Dedifferentiated amniotic fluid mesenchymal stem cell (primary cell): Measurements from ENCODE around the gene SLC29A1.

ENCODE experiments used
- DNase-seq: peaks from one replicate; pipeline ENCODE4 v3.0.0-alpha.2; 2016; ENCODE audit errors: extremely low spot score

Gene SLC29A1

GRCh38 chr6:44255105-44255808, 31.9 kb downstream of the SLC29A1 start:
- no peak for DNase-seq

GRCh38 chr6:44255871-44256774, 32.7 kb downstream of the SLC29A1 start:
- no peak for DNase-seq

- DNase-seq, result no peak
These were observed 33.3 kb downstream of the SLC29A1 start for GRCh38 chr6:44256775-44257024.

- peak; percentile 37 for DNase-seq
These were observed 33.8 kb downstream of the SLC29A1 start, which contains the start of gene SLC35B2 for GRCh38 chr6:44257025-44257752. TSS of gene SLC35B2 (minus strand) at chr6:44257528. CDS start at chr6:44257410, 118 bp downstream.

GRCh38 chr6:44257753-44258324, 34.4 kb downstream of the SLC29A1 start:
- no peak for DNase-seq

GRCh38 chr6:44258325-44258863, 35.0 kb downstream of the SLC29A1 start:
- DNase-seq, result no peak

GRCh38 chr6:44258921-44259320, 35.5 kb downstream of the SLC29A1 start:
- DNase-seq, result no peak

GRCh38 chr6:44260011-44260410, 36.6 kb downstream of the SLC29A1 start:
- DNase-seq, result no peak

GRCh38 chr6:44260451-44261297, 37.3 kb downstream of the SLC29A1 start:
- no peak for DNase-seq

GRCh38 chr6:44261581-44261980, 38.2 kb downstream of the SLC29A1 start:
- no peak for DNase-seq

- no peak for DNase-seq
These were observed 39.3 kb downstream of the SLC29A1 start for GRCh38 chr6:44262467-44263353.

- DNase-seq, result no peak
These were observed 40.1 kb downstream of the SLC29A1 start for GRCh38 chr6:44263354-44264100.

GRCh38 chr6:44264154-44265006, 41.0 kb downstream of the SLC29A1 start:
- DNase-seq, result no peak

GRCh38 chr6:44265007-44265721, 41.8 kb downstream of the SLC29A1 start, which contains the start of gene NFKBIE:
TSS of gene NFKBIE (minus strand) at chr6:44265551. CDS start at chr6:44265346, 205 bp downstream.
- DNase-seq, result peak; percentile 88

GRCh38 chr6:44265722-44266233, 42.4 kb downstream of the SLC29A1 start:
- no peak for DNase-seq

GRCh38 chr6:44266347-44266746, 43.0 kb downstream of the SLC29A1 start:
- DNase-seq, result no peak

GRCh38 chr6:44267252-44267651, 43.9 kb downstream of the SLC29A1 start:
- DNase-seq, result no peak
